Thyroid gland (tissue), 4 donors: ENCODE data around the gene B3GNT4. TPM values are rescaled to one million over a fixed set of nuclear protein-coding genes. Genes with fewer than 3 reads are reported as not detected.
"Not testable (repeated sequence)": the region's sequence is repeated elsewhere in the genome, so short reads cannot be mapped to it uniquely, and the experiment has no call there.

ENCODE experiments used
- DNase-seq, 2 donors: peaks; one replicate each; pipeline ENCODE4 v3.0.0-alpha.2; 2019
- H3K27ac ChIP-seq, 3 donors: fragments of 200-600 bp; sonication (generic); 1 replicate in 2 of 3; 2 replicates in 1 of 3; pipeline ENCODE4 v1.5.1; 2016 to 2019; ENCODE audit warnings: mild to moderate bottlenecking in 1 of 3, moderate library complexity in 1 of 3
- H3K27me3 ChIP-seq: fragments of 200-600 bp; sonication (generic); one replicate; pipeline ENCODE4 v1.5.1; 2019
- H3K36me3 ChIP-seq, 2 donors: fragments of 200-600 bp; sonication (generic); one replicate each; pipeline ENCODE4 v1.5.1; 2016 to 2019
- H3K4me1 ChIP-seq, 2 donors: fragments of 200-600 bp; sonication (generic); one replicate each; pipeline ENCODE4 v1.5.1; 2017 to 2019
- H3K4me3 ChIP-seq, 3 donors: fragments of 200-600 bp; sonication (generic); replicated peaks in 1 of 3; 1 replicate in 2 of 3; 2 replicates in 1 of 3; pipeline ENCODE4 v1.5.1; 2016; ENCODE audit warnings: mild to moderate bottlenecking in 1 of 3
- H3K9me3 ChIP-seq: fragments of 200-600 bp; sonication (generic); one replicate; pipeline ENCODE4 v1.5.1; 2017
- CTCF ChIP-seq, 6 experiments: fragments of 200-600 bp in 3 of 6; fragments of 450-650 bp in 3 of 6; sonication (generic) in 3 of 6; IDR thresholded peaks; one replicate each; pipeline ENCODE4 v1.5.1; 2016 to 2019; ENCODE audit warnings: antibody characterized with exemption in 6 of 6, mild to moderate bottlenecking in 2 of 6, inconsistent platforms in 1 of 6, moderate library complexity in 1 of 6
- POLR2A ChIP-seq, 2 donors: fragments of 450-650 bp; IDR thresholded peaks; one replicate each; pipeline ENCODE4 v1.6.1; 2017; ENCODE audit warnings: antibody characterized with exemption in 2 of 2, mild to moderate bottlenecking in 2 of 2, moderate library complexity in 1 of 2
- WGBS, 2 donors: methylation state at CpG; one replicate each; pipeline ENCODE4 v1.1.5; 2017; 5-methylcytosine and 5-hydroxymethylcytosine counted together
- intact Hi-C: fragments of 100-400 bp; cut with DNase I; formaldehyde crosslinking; loops from one replicate; pipeline ENCODE4 v1.15.1; 2023
- total RNA-seq, 4 donors: library from RNA; depleted of rRNA; stranded (reverse); fragments of >200 nt; gene quantifications; one replicate each; pipeline ENCODE4 v1.2.3, GENCODE V29; 2016

Gene B3GNT4
- total RNA-seq, 4 donors from 2014 or later: 0.11 to 0.13 TPM; not detected in 2

- TF ChIP-seq POLR2A (IDR thresholded peaks at IDR 0.05) (no peak), CTCF (IDR thresholded peaks at IDR 0.05) (no peak)
- no peaks in the 10 kb centered on the region for H3K27me3 ChIP-seq
Observed at GRCh38 chr12:122202017-122202416, 1.5 kb upstream of the B3GNT4 start.

GRCh38 chr12:122202811-122203210 lies 698 bp upstream of the B3GNT4 start:
- DNase-seq, H3K9me3 ChIP-seq, H3K27me3 ChIP-seq, H3K27ac ChIP-seq, intact Hi-C loops: not testable (repeated sequence)
- peaks cover 0 to 14% of the 10 kb centered on the region in 2 donors for H3K4me1 ChIP-seq
- 52 to 59% methylated on average over 19 of the region's 19 CpGs for WGBS, 2 donors
- H3K36me3 ChIP-seq: peaks cover 9 to 11% of the 10 kb centered on the region in 2 donors
- peak overlapping the region in 2 of 3 donors; percentile 51 to 62 for H3K4me3 ChIP-seq

More at GRCh38 chr12:122202017-122202416, 1.5 kb upstream of the B3GNT4 start:
- H3K27ac ChIP-seq: no peak overlapping the region
- H3K9me3 ChIP-seq: no peaks in the 10 kb centered on the region
- no peak for DNase-seq
- peaks cover 2 to 3% of the 10 kb centered on the region in 2 donors for H3K36me3 ChIP-seq
- peaks cover 0 to 14% of the 10 kb centered on the region in 2 donors for H3K4me1 ChIP-seq
- no peak overlapping the region for H3K4me3 ChIP-seq
- WGBS, 2 donors: 95 to 96% methylated on average over 6 of the region's 6 CpGs
- intact Hi-C loops: no loop called here

GRCh38 chr12:122204167-122205052 lies 901 bp downstream of the B3GNT4 start:
- Histone ChIP-seq H3K9me3 (no peaks in the 10 kb centered on the region), H3K27ac (no peak overlapping the region), H3K27me3 (no peaks in the 10 kb centered on the region), H3K4me3 (peak overlapping the region; percentile 17 to 51 (median 22)), H3K4me1 (peaks cover 0 to 14% of the 10 kb centered on the region in 2 donors), H3K36me3 (peaks cover 24 to 25% of the 10 kb centered on the region in 2 donors)
- DNase-seq: peak; percentile 18 to 25
- TF ChIP-seq CTCF (IDR thresholded peaks at IDR 0.05): no peak
- no peak for TF ChIP-seq POLR2A (IDR thresholded peaks at IDR 0.05)
- intact Hi-C loops: no loop called here
- WGBS, 2 donors: 13 to 82% methylated on average over 6 to 49 of the region's 71 CpGs

GRCh38 chr12:122205053-122205925 lies 1.8 kb downstream of the B3GNT4 start:
- Histone ChIP-seq H3K27ac (no peak overlapping the region), H3K4me1 (peaks cover 0 to 14% of the 10 kb centered on the region in 2 donors), H3K27me3 (no peaks in the 10 kb centered on the region), H3K4me3 (no peak overlapping the region), H3K36me3 (peaks cover 30 to 31% of the 10 kb centered on the region in 2 donors), H3K9me3 (no peaks in the 10 kb centered on the region)
- TF ChIP-seq POLR2A (IDR thresholded peaks at IDR 0.05): no peak
- TF ChIP-seq CTCF (IDR thresholded peaks at IDR 0.05): no peak
- DNase-seq: no peak
- 47 to 49% methylated on average over 22 of the region's 23 CpGs for WGBS, 2 donors
- intact Hi-C loops: no loop called here

- H3K27me3 ChIP-seq: no peaks in the 10 kb centered on the region
- DNase-seq: no peak
- TF ChIP-seq POLR2A (IDR thresholded peaks at IDR 0.05) (no peak), CTCF (IDR thresholded peaks at IDR 0.05) (no peak)
- peaks cover 33 to 41% of the 10 kb centered on the region in 2 donors for H3K36me3 ChIP-seq
- H3K4me3 ChIP-seq: no peak overlapping the region
- no peak overlapping the region for H3K27ac ChIP-seq
- intact Hi-C loops: no loop called here
- WGBS, 2 donors: 64 to 70% methylated on average over 22 to 26 of the region's 27 CpGs
- no peaks in the 10 kb centered on the region for H3K9me3 ChIP-seq
- H3K4me1 ChIP-seq: peaks cover 0 to 14% of the 10 kb centered on the region in 2 donors
Observed at GRCh38 chr12:122206111-122206881, 2.8 kb downstream of the B3GNT4 start.
